Right renal cortex interstitium (tissue), 3 donors: ENCODE results near the gene TRMO. TPM values are rescaled to one million over a fixed set of nuclear protein-coding genes. Genes with fewer than 3 reads are reported as not detected.

Experiments used
- DNase-seq, 3 donors: peaks; one replicate each; pipeline ENCODE4 v3.0.0-alpha.2; 2013; ENCODE audit warnings: low read depth in 3 of 3, low spot score in 2 of 3
- polyA plus RNA-seq, 3 donors: library from polyadenylated mRNA; unstranded; fragments of 120-200 nt; gene quantifications; one replicate each; pipeline ENCODE4 v1.2.1, GENCODE V29; 2013; ENCODE audit not compliant: insufficient read length in 3 of 3

The TRMO gene
- polyA plus RNA-seq, 3 donors, result 21.5 to 24.7 (median 22.6) TPM

DNA sequence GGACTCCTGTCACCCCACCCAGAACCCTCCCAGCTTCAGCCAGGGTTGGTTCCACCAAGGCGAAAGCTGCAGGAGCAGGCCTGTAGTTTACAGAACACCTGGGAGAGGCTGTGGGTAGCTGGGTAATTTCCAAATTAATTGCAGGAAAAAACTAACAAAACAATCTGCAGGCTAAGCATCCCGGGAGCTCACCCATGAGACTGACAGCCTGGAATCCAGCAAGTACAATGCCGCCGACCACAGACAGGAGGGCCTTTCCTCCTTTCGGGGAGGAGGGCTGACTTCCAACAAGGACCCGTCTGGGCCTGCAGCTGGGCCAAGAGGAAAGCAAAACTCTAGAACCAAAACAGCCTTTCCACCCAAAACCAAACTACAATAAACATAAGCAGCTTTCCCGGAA, 59.0 kb downstream of the TRMO start:
- no peak for DNase-seq

DNA sequence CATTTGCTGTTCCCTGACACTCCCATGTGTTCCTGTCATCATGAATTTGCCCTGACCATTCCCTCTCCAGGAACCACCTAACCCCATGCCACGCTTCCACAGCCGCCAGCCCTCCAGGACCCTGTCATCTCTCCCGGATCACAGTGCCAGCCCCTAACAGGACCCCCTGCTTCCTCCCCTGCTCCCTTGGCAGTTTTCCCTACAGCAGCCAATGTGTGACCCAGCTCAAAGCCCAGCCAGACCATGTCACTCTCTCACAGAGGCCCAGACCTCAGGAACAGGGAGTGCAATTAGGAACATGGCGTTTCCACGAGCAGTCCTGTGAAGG, 61.2 kb downstream of the TRMO start:
- no peak for DNase-seq

DNA sequence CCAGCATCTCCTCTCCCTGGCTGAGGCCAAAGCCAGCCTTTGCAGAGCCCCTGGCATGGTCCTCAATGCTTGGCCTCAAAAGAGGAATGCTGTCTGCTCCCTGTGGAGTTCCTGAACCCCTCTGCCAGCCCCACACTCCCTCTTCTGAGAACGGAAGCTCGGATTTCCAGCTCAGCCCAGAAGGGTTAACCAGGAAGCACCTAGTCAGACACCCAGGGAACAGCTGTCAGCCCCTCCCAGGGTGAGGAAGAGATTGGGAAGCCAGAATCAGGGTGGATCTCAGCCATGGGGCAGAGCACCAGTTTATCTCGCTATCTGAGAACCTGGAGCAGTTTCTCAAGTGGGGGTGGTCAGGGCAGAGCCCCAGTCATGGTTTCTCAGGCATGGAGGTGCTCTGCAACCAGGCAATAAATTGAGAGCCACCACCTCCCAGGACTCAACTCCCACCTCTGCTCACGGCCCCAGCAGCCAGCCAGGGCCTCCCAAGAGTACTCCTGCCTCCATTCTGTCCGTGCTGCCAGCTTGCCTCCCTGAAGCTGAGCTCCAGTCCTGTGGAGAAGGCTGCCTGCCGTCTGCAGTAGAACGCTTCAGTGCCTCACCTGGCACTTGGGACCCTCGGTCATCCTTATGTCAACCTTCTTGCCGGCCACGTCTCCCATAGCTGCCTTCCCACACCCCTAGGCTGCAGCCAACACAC, 61.7 kb downstream of the TRMO start:
- DNase-seq, result no peak

DNA sequence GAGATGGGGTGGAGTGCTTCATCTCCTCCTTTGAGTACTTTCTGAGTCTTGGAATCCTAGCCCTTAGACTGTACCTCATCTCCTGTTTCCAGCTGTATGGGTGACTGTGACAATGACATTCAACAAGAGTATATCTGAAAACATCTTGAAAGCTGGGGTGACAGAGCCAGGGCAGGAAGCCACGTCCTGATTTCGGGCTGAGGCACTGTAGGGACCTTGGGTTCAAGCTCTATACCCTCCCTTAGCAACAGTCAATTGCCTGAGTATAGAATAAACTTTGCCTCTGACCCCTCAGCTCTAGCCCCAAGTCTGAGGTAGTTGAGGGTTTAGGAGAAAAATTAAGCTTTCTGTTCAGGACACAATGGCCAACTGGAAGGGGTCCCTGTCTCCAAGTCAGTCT, 63.0 kb downstream of the TRMO start:
- DNase-seq, result no peak

DNA sequence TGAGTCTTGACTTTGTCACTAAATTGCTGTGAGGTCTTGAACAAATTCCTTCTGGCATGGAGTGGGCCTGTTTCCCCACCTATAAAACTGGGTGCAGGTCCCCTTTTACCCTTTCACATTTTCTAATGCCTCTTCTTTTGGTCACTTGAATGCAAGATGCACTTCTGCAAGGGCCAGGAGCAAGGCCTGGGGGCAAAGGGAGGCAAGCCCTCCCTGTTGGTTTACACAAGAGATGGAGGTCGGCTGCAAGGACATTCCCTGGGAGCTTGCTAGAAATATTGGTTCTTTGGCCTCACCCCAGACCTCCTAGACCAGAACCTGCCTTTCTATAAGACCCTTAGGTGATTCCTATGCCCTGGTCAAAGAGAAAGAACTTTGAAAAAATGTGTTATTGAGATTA, 63.5 kb downstream of the TRMO start:
- no peak for DNase-seq

DNA sequence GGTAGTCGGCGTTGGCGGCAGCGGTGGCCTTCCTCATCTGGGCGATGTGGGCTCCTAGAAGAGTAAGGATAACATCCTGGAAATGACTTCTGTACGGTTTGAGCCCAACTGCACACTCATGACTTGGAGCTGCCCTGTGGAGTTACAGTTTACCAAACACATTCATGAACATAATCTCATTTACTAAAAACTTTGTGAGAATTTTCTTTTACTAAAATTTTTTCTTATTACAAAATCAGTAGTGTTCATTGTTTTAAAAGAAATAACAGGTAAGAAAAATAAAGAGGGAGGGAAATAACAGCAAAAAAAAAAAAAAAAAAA, 63.9 kb downstream of the TRMO start:
- DNase-seq, result no peak

DNA sequence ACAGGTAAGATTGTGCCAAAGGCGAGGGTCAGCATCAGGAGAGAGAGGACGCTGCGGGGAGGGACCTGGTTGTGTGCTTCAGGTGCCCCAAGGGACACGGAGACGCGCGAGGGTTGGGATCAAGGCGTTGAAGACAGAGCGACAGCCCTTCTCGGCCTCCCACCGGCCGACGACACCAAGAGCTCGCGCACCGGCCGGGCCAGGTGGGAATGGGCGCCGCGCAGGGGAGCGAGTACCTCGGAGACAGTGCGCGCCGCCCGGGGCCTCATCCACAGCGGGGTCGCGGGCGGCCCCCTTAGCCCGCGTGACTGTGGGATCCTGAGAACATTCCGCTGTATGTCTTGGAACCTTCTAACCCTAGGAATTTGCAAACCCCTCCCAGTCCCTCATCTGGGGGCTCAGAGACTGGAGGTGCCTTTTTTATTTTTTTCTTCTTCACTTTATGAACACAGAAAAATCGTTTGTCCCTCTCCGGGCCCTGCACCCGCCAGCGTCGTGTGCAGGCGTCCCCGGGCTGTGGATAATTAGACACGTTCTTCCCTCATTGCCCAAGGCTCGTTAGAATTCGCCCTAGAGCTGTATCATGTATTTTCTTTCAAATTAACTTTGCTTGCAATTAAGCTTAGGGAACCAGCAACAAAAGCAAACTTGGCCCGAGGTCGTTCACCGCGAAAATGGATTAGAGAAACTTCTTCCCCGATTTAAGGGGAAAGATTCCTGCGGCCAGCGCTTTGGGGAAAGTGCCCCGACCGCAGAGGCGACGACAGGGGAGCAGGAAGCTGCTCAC, 64.5 kb downstream of the TRMO start:
- no peak for DNase-seq

DNA sequence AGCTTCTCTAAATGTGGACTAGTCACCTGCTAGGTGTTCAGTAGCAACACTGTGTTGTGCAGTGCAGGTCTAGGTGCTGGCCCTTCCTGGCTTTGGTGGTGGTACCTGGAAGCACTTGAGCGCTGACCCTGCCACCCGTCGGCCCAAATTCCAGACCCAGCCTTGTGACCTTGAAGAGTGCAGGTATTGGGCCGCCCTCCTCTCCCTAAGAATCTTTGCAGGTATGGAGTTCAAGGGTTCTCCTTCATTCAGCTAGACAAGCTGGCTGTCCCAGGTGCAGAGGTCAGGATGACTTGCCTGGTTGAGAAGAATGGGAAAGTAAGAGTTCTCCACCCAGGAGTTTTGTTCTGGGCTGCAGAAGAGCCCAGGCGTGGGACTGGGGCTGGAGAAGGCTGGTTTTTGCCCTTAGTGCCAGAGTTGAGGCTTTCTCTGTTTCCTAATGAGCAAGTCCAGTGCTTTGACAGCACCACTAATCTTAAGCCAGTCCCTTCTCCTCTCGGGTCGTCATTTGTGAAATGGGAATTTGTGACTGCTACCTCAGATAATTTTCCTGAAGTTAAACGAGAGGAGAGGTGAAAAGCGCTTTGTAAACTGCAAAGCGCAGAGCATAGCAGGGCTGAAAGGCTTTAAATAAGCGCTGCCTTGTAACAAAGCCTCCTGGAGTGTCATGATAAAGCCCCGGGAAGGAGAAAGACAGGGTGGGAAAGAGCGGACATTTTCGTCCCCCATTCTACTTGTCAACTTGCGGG, 65.3 kb downstream of the TRMO start:
- no peak for DNase-seq

DNA sequence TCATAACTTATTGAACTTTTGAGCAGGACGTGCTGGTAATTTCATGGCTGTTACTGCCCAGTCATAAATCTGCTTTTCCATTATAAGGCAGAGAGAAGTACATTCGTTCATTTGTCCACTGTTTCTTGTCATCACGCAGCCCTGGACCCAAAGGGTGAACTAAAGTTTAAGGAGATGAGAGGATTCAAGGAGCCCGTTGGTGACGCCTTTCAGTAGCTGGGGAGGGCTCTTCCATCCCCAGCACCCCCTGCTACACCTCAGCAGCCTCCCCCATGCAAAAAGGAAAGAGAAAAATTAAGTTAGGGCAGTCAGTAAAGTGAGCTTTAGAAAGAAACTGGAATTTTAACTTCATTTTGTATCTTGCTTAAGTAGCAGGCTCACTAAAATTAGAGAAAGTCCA, 66.4 kb downstream of the TRMO start:
- DNase-seq, result no peak

DNA sequence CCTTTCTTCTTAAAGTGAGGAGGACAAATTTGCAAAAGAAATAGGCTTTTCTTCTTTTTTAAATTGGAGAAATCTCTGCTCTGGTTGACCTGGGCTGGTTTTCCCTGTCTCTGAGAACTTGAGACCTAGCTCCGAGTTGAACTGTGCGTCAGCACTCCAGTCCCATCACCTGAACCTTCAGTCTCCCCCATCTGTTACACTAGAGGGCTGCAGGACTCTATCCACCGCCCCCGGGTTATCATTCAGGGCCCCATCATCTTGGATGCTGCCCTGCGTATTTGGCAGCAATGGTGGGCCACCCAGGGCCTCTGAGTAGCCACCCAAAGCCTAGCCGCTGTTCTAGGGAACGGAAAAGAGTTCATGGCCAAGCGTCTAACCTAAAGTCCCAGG, 66.8 kb downstream of the TRMO start:
- DNase-seq, result no peak

DNA sequence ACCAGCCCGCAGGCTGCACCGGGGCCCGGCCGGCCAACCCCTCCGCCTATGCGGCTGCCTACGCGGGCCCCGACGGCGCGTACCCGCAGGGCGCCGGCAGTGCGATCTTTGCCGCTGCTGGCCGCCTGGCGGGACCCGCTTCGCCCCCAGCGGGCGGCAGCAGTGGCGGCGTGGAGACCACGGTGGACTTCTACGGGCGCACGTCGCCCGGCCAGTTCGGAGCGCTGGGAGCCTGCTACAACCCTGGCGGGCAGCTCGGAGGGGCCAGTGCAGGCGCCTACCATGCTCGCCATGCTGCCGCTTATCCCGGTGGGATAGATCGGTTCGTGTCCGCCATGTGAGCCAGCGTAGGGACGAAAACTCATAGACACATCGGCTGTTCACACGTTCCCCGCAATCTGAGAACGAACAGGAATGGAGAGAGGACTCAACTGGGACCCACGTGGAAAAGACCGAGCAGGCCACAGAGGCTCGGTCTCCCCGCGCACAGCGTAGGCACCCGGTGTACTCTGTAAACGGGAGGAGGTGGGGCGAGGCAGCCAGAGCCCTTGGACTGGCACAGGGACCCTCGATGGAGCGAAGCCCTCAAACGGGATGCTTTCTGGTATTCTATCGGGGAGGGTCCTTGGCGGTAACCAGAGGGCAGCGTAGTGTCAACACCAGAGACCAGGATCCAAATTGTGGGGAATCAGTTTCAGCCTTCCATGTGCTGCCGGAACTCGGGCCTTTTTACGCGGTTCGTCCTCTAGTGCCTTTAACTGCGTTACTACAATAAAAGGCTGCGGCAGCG, 67.4 kb downstream of the TRMO start:
- no peak for DNase-seq

Other genes starting within 250 kb of the TRMO start
- gene XPA, start 225.2 kb downstream of the TRMO start, polyA plus RNA-seq, result 10 to 100 TPM; 35.0 to 39.2 (median 38.7) TPM
- gene FOXE1, start 69.3 kb downstream of the TRMO start, polyA plus RNA-seq, result under 1 TPM in 1 of 3 donors, not detected in 2; 0.04 TPM
- gene HEMGN, start 15.7 kb upstream of the TRMO start, polyA plus RNA-seq, result 1 to 10 TPM; 3.1 to 5.8 (median 3.5) TPM
- 100 to 1,000 TPM; 255 to 309 (median 268) TPM for gene ANP32B, start 60.8 kb upstream of the TRMO start, polyA plus RNA-seq
- 10 to 100 TPM; 37.8 to 44.7 (median 40.8) TPM for gene NANS, start 134.2 kb upstream of the TRMO start, polyA plus RNA-seq
- gene TRIM14, start 196.7 kb upstream of the TRMO start, polyA plus RNA-seq, result 1 to 10 TPM; 4.9 to 5.8 (median 5.2) TPM